DND-41 (cell line): Measurements from ENCODE around the gene TMEM131L.

Experiments used
- CTCF ChIP-seq: IDR thresholded peaks from 2 replicates; pipeline ENCODE4 v1.5.1; 2012; ENCODE audit warnings: borderline replicate concordance, low read length, moderate library complexity, mild to moderate bottlenecking; ENCODE audit not compliant: poor library complexity, severe bottlenecking; ENCODE audit errors: extremely low read depth
- EZH2 ChIP-seq: IDR thresholded peaks from 3 replicates; pipeline ENCODE4 v1.6.1; 2012; ENCODE audit warnings: borderline replicate concordance, low read depth, mild to moderate bottlenecking, moderate library complexity, low read length, inconsistent platforms; ENCODE audit not compliant: severe bottlenecking

- TF ChIP-seq EZH2 (no peak), CTCF (no peak)
These were observed 75.4 kb downstream of the TMEM131L start for GRCh38 chr4:153541456-153542096.
